ELF-1 (cell line): ENCODE data around the gene GEN1.

Source experiments
- DNase-seq: peaks from one replicate; pipeline ENCODE4 v3.0.0-alpha.2; 2016; ENCODE audit warnings: low read depth, low spot score

GEN1 gene

DNA sequence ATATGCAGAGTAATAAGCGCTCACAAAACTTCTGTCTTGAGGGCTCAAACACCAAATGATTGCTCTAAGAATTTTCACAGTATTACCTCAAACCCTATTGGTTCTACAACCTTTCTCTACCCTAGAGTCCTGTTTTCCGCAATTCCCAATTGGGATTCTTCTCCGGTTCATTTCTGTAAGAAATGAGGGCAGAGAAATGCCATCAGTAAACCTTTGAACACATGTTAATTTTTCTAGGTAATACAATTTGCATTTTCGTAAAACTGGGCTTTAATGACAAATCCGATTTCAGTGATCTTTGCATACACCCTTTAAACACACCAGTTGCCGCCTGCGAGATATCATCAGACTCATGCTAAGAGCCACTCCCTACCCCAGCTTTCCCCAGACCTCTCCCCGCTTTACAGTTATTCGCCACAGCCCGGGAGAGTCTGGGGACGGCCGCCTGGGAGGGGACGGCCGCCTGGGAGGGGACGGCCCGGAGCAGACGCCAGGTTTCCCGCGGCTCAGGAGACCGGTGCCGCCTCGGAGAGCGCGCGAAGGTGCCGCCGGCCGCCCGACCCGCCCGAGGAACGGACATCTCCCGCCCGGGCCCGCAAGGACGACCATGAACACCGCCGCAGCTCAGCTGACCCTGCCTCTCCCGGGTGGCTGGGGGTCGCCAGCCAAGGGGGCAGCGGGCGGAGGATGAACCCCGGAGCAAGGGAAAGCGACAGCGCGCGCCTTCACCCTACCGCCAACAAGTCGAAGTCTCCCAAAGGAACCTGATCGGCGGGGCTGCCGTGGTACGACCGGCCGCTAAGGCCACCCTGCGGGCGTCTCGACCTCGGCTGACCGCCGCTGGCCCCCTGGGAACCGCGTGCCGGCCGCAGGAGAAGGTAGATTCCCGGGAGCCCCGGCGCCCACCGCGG, 791 bp upstream of the GEN1 start:
- peak; percentile 72 for DNase-seq

GRCh38 chr2:17754773-17755425, 961 bp downstream of the GEN1 start:
- DNase-seq: no peak

- DNase-seq: no peak
Measured at GRCh38 chr2:17756668-17757067, 2.7 kb downstream of the GEN1 start.

GRCh38 chr2:17757321-17757720, 3.4 kb downstream of the GEN1 start:
- no peak for DNase-seq

DNA sequence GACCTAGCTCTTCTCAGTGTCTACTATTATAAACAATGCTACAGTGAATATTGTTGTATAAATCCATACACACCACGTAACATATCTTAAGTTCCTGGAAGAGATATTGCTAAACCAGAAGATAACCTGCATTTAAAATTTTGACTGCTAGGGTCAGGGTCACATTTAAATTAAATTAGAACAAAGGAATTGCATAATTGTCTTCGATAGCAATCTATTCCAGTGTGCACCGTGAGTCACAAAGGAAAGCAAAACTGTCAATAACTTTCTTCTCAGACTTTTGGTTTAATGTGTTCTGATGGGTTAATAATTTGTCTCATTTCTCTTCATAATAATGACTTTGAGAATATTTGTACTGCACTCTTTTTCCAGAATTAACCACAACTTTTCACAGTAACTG, 4.2 kb downstream of the GEN1 start:
- no peak for DNase-seq

- DNase-seq: no peak
Measured at GRCh38 chr2:17759805-17760204, 5.9 kb downstream of the GEN1 start.

GRCh38 chr2:17762451-17762850, 8.5 kb downstream of the GEN1 start:
- DNase-seq: no peak

DNA sequence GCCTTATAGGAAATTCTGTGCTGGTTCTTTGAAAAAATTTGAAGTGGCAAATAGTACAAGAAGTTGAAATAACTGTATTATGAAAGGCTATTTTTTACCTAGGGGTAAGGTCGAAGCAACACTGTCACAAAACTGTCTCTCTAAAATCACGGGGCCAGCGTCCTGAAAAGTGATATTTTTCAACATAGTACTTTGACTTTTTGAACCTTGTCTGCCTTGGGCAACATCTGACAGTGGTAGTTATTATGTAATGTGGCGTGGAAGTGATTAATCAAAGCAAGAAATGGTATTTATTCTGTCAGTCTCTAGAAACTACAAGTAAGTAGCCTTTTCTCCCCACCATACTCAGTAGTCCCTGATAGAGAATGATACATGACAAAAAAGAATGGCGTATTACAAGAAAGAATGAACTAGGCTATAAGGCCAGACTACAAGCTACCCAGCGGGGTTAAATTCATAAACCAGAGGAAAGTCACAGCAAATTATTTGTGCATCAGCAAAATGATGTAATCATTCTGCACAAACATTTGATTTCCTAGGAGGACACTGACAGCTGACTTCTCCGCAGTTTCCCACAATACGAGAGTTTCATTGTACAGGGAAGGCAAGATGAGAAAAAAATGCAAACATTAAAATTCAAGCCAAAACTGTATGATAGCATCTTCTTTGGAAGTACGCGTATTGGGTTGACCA, 9.8 kb downstream of the GEN1 start:
- DNase-seq: no peak

DNA sequence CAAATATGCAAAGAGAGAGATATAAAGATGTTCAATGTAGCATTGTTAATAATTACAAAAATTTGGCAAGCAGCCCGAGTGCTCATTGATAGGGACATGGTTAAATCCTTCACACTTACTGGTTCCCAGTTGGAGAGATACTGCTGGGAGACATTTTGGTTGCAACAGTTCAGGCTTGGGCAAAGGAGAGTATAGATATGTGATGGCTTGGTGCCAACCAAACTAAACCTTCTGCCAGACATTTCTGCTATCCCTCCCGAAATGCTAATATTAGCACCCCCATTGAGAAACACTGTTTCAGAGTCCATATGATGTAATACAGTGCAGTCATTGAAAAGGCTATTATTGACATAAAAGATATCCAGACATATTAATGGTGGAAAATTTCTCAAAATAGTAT, 11.5 kb downstream of the GEN1 start:
- DNase-seq: no peak

- DNase-seq: no peak
Measured at GRCh38 chr2:17768894-17769293, 15.0 kb downstream of the GEN1 start.

DNA sequence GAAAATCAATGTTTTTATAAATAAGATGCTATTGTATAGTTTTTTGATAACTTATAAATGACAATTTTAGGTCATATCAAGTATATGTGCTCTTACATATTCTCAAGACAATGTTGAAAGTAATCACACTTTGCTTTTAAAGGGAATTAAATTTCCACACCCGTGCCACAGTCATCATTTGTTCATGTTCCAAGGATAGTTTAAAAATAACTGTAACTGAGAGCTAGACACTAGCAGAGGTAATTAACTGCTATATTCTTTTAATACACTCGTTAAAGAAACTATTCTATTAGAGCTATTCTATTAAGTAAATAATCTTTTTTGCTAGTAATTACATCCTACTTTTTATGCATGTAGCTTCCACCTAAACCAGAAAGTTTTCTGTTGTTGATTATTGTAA, 18.0 kb downstream of the GEN1 start:
- no peak for DNase-seq

GRCh38 chr2:17772532-17772931, 18.6 kb downstream of the GEN1 start:
- no peak for DNase-seq

DNA sequence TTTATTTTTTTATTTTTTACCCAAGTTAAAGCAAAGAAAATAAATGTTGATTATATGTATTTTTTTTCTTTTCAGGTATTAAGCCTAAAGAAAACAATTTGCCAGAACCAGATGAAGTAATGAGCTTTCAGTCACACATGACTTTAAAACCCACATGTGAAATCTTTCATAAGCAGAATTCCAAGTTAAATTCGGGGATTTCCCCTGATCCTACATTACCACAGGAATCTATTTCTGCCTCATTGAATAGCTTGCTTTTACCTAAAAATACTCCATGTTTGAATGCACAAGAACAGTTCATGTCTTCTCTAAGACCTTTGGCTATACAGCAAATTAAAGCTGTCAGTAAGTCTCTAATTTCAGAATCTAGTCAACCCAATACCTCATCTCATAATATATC, 26.6 kb downstream of the GEN1 start:
- no peak for DNase-seq

- no peak for DNase-seq
Measured at GRCh38 chr2:17781482-17781881, 27.5 kb downstream of the GEN1 start.

GRCh38 chr2:17786727-17787126, 32.8 kb downstream of the GEN1 start:
- no peak for DNase-seq

- no peak for DNase-seq
Measured at GRCh38 chr2:17788773-17789172, 34.8 kb downstream of the GEN1 start.

- no peak for DNase-seq
Measured at GRCh38 chr2:17790536-17790935, 36.6 kb downstream of the GEN1 start.

- no peak for DNase-seq
Measured at GRCh38 chr2:17791121-17791816, 37.3 kb downstream of the GEN1 start.

DNA sequence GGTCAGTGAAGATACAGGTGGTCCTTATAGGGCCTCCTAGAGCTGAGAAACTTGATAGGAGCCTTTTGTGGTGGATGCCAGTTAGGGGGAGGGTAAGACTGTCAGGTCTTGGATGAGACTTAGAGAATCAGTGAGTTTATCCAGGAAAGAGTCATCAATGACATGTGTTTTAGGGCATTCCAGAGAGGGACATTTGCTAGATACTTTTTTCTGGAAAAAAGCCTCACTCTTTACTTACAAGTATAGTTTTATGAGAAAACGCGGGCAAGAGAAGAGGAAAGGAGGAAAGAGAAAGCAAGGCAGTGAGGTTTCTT, 37.8 kb downstream of the GEN1 start:
- DNase-seq: no peak

DNA sequence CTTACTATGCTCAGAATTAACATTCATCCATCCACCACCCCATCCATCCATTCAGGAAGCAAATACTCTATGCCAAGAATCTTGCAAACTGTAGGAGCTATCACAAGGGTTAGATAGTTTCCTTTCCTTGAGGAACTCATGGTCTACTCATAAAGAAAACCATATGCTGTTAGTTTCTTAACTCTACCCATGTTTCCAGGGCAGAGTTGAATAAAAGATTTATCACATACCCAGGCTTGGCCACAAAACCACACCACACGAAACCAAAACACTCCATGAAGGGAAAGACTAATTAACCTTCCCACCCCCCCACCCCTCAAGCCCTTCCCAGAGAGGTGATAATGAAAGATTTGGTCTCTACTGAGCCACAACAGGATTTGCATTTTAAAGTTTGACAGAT, 38.6 kb downstream of the GEN1 start:
- no peak for DNase-seq

DNA sequence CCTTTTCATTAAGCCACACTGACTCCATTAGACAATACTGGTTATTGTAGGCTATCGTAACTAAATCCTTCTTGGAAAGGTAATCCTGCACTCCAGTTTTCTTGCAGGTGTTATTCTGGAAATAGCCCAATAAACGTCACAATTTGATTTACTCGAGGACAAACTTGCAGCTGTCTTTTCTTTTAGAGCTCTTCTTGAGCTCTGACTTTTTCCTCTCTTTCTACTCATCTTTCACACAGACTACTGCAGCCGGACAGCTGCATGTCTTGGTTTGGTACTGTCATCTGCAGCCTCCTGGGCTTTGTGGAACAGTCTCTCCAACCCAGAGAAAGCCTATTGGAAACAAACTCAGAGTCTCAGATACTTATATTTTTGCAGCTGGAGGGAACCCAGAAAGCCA, 39.4 kb downstream of the GEN1 start:
- DNase-seq: no peak

DNA sequence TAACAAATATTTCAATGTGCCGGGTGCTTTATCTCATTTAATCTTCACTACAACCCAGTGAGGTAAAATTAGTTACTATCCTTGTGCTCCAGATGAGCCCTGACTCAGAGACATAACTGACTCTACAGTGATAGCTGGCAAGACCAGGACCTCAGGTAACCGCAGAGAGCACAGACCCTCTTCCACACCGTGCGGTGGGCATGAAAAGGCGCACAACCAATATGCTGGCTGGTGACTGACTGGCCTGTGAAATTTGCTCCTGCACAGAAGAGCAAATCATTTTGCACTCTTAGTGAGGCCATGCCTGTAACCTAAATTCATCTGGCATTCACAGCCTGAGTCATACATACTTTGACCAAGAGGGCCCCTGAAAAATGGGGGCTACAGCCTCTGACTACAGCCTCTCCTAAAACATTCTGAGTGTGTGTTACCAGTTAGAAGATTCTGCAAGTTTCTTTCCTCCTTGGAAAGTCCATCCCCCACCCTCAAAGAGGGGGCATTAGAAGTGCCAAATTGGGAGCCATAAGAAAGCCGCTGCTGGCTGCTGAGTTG, 39.9 kb downstream of the GEN1 start:
- DNase-seq: no peak
